Smooth muscle cell (in vitro differentiated cells): ENCODE data around the gene ALK. TPM values are rescaled to one million over a fixed set of nuclear protein-coding genes. Genes with fewer than 3 reads are reported as not detected.

Source experiments
- DNase-seq: peaks from one replicate; lab custom pipeline; 2025; ENCODE audit not compliant: unreplicated experiment; lab: John Stamatoyannopoulos, UW
- H2AFZ ChIP-seq: fragments of 200-600 bp; sonication (generic); 2 replicates; pipeline ENCODE4 v1.6.0; 2016; ENCODE audit warnings: antibody characterized with exemption, low read depth, mild to moderate bottlenecking
- H3F3A ChIP-seq: fragments of 200-600 bp; sonication (generic); 2 replicates; pipeline ENCODE4 v1.6.0; 2017; ENCODE audit warnings: antibody characterized with exemption, low read depth
- H3K27ac ChIP-seq: fragments of 200-600 bp; sonication (generic); 2 replicates; pipeline ENCODE4 v1.5.1; 2016; ENCODE audit warnings: low read depth, mild to moderate bottlenecking
- H3K27me3 ChIP-seq: fragments of 200-600 bp; sonication (generic); 2 replicates; pipeline ENCODE4 v1.6.1; 2016; ENCODE audit warnings: low read depth, mild to moderate bottlenecking
- H3K36me3 ChIP-seq: fragments of 200-600 bp; sonication (generic); 2 replicates; pipeline ENCODE4 v1.5.1; 2016; ENCODE audit warnings: low read depth
- H3K4me1 ChIP-seq: fragments of 200-600 bp; sonication (generic); 2 replicates; pipeline ENCODE4 v1.5.1; 2016; ENCODE audit warnings: low read depth
- H3K4me2 ChIP-seq: fragments of 200-600 bp; sonication (generic); 2 replicates; pipeline ENCODE4 v1.6.0; 2016; ENCODE audit warnings: mild to moderate bottlenecking
- H3K4me3 ChIP-seq: fragments of 200-600 bp; sonication (generic); 2 replicates; pipeline ENCODE4 v1.5.1; 2016; ENCODE audit warnings: mild to moderate bottlenecking
- H3K79me2 ChIP-seq: fragments of 200-600 bp; sonication (generic); 2 replicates; pipeline ENCODE4 v1.6.0; 2016; ENCODE audit warnings: low read depth, mild to moderate bottlenecking
- H3K9ac ChIP-seq: fragments of 200-600 bp; sonication (generic); 2 replicates; pipeline ENCODE4 v1.6.0; 2016; ENCODE audit warnings: low read depth
- H3K9me3 ChIP-seq: fragments of 200-600 bp; sonication (generic); replicated peaks from 2 replicates; pipeline ENCODE4 v1.5.1; 2016; ENCODE audit warnings: low read depth
- H4K20me1 ChIP-seq: fragments of 200-600 bp; sonication (generic); 2 replicates; pipeline ENCODE4 v1.6.0; 2016; ENCODE audit warnings: low read depth
- WGBS: methylation state at CpG from one replicate; pipeline ENCODE4 v1.1.7; 2016; ENCODE audit warnings: low lambda C conversion rate; 5-methylcytosine and 5-hydroxymethylcytosine counted together
- polyA plus RNA-seq: library from polyadenylated mRNA; unstranded; fragments of >200 nt; fragmentation: Nextera tagmentation; extraction: Ambion mirVana; gene quantifications from 2 replicates; pipeline ENCODE4 v1.2.1, GENCODE V29; 2016
- total RNA-seq: library from RNA; depleted of rRNA; stranded (reverse); fragments of >200 nt; gene quantifications from 2 replicates; pipeline ENCODE4 v1.2.3, GENCODE V29; 2014
- TF ChIP-seq, protein P1 (sequence below): fragments of 200-600 bp; sonication (generic); IDR thresholded peaks from 2 replicates; pipeline ENCODE4 v1.5.1; 2017; ENCODE audit warnings: borderline replicate concordance, mild to moderate bottlenecking, antibody characterized with exemption; ENCODE audit not compliant: insufficient read depth, poor library complexity, severe bottlenecking

Gene ALK
- total and polyA plus RNA-seq, 2 experiments from 2014 or later = 0.13 to 0.19 TPM

DNA sequence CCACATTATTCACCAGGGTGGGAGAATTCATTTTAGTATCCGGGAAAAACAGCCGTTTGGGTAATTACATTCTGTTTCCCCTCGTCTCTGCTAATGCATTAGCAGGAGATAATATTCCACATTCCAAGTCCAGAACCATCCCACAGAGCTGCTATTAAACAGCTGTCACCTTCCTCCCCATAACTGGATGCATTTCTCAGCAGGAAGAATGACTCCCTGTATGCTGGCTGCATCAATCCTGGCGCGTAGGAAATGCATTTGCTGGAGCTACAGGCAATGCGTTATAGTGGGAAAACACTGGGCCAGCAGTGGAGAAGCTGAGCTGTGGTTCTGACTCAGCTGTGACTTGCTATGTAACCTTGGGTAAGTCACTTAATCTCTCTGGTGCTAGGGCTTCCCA, 560.2 kb downstream of the ALK start:
- H3F3A ChIP-seq = no peaks in the 10 kb centered on the region
- no peak overlapping the region for H3K4me2 ChIP-seq
- no peaks in the 10 kb centered on the region for H4K20me1 ChIP-seq
- H3K4me3 ChIP-seq = no peak overlapping the region
- no peak for DNase-seq
- H3K4me1 ChIP-seq = no peaks in the 10 kb centered on the region
- TF ChIP-seq, protein P1, sequence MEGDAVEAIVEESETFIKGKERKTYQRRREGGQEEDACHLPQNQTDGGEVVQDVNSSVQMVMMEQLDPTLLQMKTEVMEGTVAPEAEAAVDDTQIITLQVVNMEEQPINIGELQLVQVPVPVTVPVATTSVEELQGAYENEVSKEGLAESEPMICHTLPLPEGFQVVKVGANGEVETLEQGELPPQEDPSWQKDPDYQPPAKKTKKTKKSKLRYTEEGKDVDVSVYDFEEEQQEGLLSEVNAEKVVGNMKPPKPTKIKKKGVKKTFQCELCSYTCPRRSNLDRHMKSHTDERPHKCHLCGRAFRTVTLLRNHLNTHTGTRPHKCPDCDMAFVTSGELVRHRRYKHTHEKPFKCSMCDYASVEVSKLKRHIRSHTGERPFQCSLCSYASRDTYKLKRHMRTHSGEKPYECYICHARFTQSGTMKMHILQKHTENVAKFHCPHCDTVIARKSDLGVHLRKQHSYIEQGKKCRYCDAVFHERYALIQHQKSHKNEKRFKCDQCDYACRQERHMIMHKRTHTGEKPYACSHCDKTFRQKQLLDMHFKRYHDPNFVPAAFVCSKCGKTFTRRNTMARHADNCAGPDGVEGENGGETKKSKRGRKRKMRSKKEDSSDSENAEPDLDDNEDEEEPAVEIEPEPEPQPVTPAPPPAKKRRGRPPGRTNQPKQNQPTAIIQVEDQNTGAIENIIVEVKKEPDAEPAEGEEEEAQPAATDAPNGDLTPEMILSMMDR = no peak
- H3K36me3 ChIP-seq = no peaks in the 10 kb centered on the region
- H3K27ac ChIP-seq = no peak overlapping the region
- no peak overlapping the region for H3K9ac ChIP-seq
- H3K79me2 ChIP-seq = no peaks in the 10 kb centered on the region
- H3K27me3 ChIP-seq = peaks cover 51% of the 10 kb centered on the region
- no peak overlapping the region for H2AFZ ChIP-seq
- 38% methylated on average over 6 of the region's 6 CpGs for WGBS
- no peaks in the 10 kb centered on the region for H3K9me3 ChIP-seq

DNA sequence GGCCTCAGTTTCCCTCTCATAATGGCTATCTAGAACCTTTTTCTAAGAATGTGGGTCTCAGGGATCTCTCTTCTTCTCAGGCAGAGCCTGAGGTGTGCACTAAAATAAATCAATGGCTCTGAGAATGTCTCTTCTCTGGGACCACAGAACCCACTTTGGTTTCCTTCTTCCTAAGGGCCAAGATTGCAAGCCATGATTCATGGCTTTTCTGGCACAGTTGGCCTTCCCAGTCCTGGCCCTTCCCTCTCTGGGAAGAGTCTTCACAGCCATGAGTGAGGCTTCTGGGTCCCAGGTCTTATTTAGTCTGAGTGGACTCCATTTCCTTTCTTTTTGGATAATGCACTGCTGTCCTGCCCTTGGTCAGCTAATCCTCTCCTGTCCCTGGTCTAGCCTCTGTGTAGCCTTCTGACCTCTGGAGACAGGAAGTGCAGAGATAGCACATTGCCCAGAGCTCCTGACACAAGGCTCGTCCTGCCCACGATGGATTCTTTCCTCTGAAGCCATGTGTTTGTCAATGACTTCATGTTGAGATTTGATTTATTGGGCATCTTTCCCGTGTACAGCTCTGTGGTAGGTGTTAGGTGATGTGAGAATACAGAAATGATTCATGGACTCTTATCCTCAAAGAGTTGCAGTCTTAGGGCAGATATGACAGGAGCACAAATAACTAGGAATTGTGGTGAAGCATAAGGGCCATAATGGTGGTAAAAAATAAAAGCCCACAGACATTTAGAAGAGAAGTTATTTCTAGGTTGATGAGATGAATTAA, 561.2 kb downstream of the ALK start:
- TF ChIP-seq, protein P1 = no peak
- Histone ChIP-seq H3K27ac (no peak overlapping the region), H3K4me3 (no peak overlapping the region), H3K79me2 (no peaks in the 10 kb centered on the region), H3K4me1 (no peaks in the 10 kb centered on the region), H3K36me3 (no peaks in the 10 kb centered on the region), H3K27me3 (peaks cover 48% of the 10 kb centered on the region), H3K4me2 (no peak overlapping the region), H3K9ac (no peak overlapping the region), H3F3A (no peaks in the 10 kb centered on the region), H2AFZ (no peak overlapping the region), H4K20me1 (no peaks in the 10 kb centered on the region), H3K9me3 (no peaks in the 10 kb centered on the region)
- WGBS = 23% methylated on average over 3 of the region's 3 CpGs
- DNase-seq = no peak

DNA sequence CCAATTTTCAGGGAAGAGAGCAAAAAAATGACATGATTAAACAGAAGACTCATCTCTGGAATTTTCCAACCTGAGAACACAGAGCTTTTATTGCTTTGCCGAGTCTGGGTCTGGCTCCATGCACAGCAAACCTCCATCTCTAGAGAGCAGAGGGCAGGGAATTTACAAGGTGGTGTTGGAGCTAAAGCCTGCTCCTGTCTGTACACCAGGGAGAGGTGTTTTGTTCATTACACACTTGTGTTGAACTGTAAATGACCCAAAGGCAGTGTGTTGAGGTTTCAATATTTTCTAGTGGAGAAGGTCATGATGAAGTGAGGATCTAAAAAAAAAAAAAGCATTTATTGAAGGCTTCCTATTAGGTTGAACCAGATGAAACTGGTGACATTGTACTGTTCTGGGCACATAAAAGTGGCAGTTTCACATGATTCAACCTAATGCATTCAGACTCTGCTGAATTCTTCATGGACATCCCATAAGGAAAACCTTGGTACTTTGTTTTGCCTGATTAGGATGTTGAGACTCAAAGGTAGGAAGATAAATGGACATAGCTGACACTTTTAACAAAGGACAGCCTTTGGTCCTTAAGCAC, 567.9 kb downstream of the ALK start:
- TF ChIP-seq, protein P1 = no peak
- no peak overlapping the region for H3K27ac ChIP-seq
- H3K4me1 ChIP-seq = no peaks in the 10 kb centered on the region
- H3K4me3 ChIP-seq = no peak overlapping the region
- H2AFZ ChIP-seq = no peak overlapping the region
- H3F3A ChIP-seq = no peaks in the 10 kb centered on the region
- H3K79me2 ChIP-seq = no peaks in the 10 kb centered on the region
- no peak for DNase-seq
- no peaks in the 10 kb centered on the region for H3K9me3 ChIP-seq
- 65% methylated on average over 1 of the region's 1 CpG for WGBS
- H3K9ac ChIP-seq = no peak overlapping the region
- H4K20me1 ChIP-seq = no peaks in the 10 kb centered on the region
- no peaks in the 10 kb centered on the region for H3K36me3 ChIP-seq
- no peak overlapping the region for H3K4me2 ChIP-seq
- peaks cover 55% of the 10 kb centered on the region for H3K27me3 ChIP-seq
